ELF-1 (cell line): ENCODE data around the gene TRAF2.
"Not testable (repeated sequence)": the region's sequence is repeated elsewhere in the genome, so short reads cannot be mapped to it uniquely, and the experiment has no call there.

Experiments used
- DNase-seq: peaks from one replicate; pipeline ENCODE4 v3.0.0-alpha.2; 2016; ENCODE audit warnings: low read depth, low spot score

Gene TRAF2

DNA sequence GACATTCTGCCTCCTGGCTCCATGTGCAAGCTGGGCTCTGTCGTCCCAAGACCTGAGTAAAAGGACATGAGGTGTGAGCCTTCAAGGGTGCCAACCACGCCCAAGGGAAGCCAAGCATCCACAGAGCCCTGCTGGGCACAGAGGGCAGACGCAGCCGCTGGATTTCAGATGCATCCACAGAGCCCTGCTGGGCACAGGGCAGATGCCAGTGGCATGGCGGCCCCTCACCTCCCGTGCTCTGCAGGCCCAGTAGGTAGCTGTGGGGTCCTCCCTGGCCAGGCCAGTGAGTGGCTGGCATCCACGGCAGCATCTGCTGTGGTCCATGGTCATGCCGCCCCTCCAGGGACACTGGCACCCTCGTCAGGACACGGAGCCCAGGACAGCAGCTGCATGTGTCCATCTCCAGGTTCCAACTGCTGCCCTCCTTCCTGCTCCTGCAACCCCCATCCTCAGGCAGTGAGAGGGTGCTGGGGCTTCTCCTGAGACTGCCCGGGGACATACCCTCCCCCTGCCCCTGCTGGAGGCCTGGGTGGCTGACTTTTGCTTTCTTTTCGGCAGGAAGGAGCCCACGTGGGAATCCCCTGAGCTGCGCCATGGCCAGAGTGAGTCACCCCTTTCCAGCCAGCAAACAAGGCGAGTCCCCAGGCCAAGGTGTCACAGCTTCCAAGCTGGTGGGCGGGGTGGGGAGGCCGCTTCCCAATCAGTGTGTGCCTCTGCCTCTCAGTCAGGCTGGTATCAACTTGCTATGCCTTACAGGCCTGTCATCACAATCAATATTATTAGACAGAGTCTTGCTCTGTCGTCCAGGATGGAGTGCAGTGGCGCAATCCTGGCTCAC is 4.0 kb upstream of the TRAF2 start:
- peak; percentile 75 for DNase-seq

DNA sequence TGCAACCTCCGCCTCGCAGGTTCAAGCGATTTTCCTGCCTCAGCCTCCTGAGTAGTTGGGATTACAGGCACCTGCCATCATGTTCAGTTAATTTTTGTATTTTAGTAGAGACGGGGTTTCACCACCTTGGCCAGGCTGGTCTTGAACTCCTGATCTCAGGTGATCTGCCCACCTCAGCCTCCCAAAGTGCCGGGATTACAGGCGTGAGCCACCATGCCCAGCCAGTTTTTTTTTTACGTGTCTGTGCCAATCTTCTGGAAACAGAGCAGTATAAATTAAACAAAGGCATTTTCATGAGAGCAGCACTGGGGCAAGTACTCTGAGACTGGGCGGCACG is 3.4 kb upstream of the TRAF2 start:
- not testable (repeated sequence) for DNase-seq

DNA sequence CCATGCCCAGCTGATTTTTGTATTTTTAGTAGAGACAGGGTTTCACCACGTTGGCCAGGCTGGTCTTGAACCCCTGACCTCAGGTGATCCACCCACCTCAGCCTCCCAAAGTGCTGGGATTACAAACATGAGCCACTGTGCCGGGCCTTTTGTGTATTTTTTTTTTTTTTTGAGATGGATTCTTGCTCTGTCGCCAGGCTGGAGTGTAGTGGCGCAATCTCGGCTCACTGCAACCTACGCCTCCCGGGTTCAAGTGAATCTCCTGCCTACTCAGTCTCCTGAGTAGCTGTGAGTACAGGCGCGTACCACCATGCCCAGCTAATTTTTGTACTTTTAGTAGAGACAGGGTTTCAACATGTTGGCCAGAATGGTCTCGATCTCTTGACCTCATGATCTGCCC is 2.6 kb upstream of the TRAF2 start:
- DNase-seq, result not testable (repeated sequence)

DNA sequence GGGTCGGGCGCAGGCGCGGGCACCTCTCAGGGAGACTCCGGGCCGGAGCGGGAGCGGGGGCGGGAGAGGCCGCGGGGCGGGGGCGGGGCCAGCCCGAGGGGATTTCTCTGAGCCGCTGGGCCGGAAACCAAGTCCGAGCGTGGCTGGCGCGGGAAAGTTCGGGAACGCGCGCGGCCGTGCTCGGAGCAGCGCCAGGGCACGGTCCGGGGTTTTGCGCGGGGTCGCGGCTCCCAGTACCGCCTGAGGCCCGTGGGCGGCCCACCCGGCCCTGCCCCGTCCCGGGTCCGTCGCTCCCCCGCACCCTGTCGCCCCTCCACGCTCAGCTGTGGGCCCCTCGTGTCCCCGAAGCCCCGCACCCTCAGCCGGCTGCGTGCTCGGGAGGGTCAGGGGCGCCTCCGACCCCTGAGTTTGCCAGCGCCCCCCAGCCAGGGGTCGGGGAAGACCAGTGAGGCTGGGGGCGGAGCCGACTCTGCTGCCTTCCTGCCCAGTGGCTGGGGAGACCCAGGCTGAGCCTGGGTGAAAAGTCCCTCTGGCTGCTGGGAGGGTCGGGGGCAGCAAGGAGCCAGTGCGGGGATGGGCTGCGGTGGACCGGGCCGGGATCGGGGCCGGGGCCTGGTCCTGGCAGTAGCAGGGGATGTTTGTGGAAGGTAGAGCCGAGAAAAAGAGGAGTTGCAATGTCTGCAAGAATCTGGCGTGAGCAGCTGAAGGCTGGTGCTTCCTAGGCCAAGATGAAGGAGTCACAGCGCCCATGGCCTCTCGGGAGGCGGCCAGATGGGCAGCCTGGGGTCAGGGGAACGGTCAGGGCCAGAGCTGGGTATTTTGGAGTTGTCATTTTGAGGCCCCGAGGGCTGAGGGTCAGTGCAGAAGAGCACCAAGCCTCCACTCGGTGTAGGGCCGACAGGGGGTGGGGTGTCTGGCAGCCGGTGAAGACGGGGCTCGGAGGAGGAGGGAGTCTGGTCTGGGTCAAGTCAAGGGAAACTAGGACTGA is 588 bp downstream of the TRAF2 start:
- DNase-seq, result peak; percentile 54

DNA sequence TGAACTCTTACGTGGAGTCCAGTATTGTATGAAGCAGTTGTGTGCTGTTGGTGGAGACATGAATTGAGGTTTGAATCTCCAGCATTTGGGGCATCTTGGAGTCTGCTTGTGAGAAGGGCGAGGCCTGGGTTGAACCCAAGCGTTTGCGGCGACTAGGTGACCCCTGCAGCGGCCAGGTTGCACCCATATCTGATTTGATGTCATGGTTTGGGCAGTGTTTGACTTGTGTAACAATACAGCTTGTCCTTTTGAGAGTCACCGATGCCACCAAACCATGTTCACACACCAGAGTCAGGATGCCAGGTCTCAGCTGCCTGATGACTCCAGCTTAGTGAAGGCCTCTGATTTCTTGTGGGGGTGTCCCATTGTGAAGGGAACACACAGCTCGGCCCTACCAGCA is 2.1 kb downstream of the TRAF2 start:
- DNase-seq, result no peak

DNA sequence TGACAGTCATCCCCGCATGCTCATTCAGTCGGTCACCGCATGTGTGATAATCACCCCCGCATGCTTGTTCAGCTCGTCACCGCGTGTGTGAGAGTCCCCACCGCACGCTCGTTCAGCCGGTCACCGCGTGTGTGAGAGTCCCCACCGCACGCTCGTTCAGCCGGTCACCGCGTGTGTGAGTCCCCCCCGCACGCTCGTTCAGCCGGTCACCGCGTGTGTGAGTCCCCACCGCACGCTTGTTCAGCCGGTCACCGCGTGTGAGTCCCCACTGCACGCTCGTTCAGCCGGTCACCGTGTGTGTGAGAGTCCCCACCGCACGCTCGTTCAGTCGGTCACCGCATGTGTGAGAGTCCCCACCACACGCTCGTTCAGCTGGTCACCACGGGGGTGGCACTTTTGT is 3.5 kb downstream of the TRAF2 start:
- DNase-seq, result no peak

DNA sequence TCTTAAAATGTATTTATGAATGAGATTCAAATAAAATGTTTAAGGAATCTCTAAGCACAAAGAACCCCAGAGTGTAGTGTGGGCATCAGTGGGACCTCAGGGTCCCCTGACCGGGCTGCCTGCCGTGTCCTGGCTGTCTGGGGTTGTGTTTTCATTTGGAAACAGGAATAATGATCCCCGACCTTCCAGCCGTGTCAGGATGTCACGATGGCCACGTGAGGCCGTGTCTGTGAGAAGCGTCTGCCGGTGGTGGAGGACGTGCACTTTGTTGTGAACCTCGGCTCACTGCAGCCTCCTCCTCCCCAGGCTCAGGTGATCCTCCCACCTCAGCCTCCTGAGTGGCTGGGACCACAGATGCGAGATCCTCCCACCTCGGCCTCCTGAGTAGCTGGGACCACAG is 4.3 kb downstream of the TRAF2 start:
- no peak for DNase-seq

DNA sequence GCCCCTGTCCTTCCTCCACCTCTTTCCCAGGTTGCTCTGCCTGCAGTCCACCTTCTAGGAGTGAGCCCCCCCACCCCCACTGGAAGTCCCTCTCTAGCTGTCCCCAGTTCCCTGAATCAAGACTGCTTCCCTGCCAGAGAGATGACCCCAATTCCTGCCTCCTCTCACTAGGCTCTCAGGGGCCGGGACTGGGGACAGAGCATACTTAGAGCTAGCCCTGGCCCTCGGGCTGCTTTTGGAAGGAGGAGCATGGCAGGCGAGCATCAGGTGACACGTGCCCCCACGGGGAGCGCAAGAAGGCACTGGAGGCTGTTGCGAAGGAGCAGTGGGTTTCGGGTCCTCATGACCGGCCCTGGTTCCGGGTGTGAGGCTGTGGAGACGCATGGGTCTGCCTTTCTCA is 9.7 kb downstream of the TRAF2 start:
- peak; percentile 18 for DNase-seq

DNA sequence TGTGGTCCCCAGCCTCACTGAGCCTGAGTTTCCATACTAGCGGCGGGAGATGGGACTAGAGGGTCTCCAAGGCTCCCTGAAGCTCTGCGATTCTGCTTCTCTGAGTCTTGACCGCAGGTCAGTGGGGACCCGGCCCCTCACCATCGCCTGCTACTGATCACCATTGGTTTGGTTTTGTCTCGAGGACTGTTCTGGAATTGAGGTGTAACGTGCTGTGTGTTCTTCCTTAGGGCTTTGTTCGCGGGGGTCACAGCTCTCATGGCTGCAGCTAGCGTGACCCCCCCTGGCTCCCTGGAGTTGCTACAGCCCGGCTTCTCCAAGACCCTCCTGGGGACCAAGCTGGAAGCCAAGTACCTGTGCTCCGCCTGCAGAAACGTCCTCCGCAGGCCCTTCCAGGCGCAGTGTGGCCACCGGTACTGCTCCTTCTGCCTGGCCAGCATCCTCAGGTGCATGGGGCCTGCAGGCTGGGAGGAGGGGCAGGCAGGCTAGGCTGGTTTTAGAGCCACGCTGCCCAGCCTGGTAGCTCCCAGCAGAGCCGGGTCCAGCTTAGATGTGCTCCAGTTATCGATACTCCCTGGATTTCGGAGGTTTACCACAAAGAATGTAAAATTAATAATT is 12.3 kb downstream of the TRAF2 start:
- DNase-seq, result no peak

DNA sequence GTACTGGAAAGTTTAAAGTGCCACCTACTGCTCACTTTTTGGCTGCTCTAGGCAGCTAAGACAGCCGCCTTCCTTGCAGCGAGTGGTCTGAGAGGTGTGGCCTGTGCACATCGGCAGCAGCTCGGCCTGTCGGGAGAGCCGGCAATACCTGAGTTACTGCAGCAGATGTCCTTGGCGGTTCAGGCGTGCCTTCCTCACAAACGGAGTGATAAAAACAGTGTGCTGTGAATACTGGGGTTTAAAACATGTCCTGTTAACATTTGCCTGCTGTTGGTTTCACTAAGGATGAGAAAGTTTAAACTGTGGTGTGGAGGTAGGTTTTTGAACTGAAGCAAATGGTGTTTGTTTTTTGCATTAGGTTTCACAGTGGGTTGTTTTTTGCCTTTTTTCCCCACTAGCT is 12.9 kb downstream of the TRAF2 start:
- DNase-seq, result no peak

DNA sequence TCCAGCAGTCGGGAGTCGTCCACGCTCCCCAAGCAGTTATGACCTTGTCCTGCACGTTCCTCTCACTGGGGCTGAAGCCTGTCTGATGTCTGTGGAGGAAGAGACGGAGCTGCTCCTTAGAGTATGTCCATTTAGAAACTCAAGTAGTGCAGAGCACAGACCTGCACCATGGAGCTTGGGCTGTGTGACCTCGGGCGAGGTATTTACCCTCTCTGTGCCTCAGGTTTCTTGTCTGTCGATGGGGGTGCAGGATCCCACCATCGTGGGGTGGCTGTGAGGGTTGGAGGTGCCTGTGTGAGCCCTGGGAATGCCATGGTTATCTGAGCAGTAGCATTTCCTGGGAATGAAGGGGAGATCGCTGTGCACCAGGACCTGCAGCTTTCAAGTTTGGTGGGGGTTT is 14.2 kb downstream of the TRAF2 start:
- no peak for DNase-seq

DNA sequence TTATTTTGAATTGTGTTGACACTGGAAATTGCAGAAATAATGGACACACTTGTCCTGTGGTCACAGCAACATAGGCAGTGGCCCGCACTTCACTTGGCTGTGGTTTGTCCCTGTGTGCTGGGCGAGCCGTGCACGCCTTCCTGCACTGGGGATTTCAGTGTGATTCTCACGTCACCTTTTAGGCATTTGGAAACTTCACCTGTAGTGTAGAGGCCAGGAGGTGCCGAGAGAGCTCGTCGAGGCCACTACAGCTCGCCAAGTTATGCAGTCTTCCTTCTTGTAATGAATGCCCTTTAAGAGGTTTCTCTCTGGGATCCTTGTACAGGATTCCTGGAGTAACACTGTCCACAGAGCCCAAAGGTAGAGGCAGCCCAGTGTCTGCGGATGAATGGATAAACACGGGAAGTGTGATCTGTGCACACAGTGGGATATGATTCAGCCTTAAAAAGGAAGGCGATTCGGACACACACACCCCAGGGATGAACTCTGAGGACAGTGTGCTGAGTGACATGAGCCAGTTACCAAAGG is 14.7 kb downstream of the TRAF2 start:
- no peak for DNase-seq

DNA sequence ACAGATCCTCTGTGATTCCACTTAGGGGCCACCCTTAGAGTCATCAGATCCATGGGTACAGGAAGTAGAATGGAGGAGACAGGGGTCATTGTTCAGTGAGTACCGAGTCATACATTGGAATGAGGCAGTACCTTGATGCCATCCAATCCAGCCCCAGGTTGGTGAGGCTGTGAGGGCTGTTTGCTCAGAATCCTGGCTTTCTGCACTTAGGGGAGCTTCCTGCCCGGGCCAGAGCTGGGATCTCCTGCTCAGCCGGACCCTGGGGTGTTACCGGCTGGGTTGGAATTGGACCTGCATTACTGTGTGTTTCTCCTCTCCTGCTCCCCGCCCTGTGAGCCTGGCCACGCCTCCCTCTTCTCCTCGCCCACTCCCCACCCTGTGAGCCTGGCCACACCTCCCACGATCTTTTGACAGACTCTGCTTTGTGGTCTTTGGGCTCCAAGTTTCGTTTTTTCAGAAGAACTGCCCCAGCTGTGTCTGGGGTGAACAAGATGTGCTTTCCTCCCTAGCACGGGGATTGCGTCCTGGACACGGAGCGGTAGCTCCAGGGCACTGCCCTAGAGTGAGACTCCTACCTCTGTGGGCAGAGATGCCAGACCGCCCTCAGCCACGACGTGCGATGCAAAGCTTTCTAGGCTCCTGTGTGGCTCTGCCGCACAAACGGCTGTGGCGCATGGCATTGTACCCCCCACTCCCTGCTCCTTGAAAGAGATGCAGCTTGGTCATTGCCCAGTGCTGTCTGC is 15.4 kb downstream of the TRAF2 start:
- DNase-seq, result no peak

DNA sequence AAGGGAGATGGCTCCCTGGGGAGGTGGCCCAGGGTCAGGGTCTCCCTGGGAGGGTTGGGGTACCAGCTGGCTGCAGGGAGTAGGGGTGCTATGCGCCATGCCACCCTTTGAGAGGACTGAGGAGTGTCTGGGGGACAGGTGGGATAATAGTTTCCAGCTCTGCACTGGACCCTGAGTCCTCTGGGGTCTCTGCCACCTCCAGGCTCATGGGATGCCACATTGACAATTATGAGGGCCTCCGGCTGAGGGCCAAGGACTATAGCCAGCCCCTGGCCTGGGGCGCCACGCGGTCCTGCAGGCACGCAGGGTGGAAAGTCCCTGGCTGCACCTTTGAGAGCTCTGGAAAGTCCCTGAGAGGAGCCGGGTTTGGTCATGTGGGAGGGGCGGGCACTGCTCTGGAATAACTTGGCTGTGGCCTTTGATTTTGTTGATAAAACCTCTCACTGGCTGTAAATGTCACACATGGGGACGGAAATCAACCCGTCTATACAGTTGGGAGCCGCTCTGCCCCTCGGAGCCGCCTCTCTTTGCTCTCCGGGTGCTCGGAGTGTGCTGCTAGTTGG is 16.0 kb downstream of the TRAF2 start:
- no peak for DNase-seq

DNA sequence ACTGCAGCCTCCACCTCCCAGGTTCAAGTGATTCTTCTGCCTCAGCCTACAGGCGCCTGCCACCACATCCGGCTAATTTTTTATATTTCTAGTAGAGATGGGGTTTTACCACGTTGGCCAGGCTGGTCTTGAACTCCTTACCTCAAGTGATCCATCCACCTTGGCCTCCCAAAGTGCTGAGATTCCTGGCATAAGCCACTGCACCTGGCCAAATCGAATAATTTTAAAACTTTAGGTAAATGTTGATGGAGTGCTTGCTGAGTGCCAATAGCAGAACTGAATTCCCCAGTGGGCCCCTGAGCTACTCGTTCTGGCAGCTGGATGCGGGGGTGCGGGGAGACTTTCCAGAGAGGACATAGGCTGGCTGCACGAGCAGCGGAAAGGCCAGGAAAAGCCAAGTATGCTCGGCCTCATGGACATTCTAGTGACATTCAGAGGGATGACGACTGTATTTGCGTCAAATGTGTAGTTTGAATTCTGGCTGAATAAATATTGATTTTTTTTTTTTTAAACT is 16.8 kb downstream of the TRAF2 start:
- DNase-seq, result no peak

DNA sequence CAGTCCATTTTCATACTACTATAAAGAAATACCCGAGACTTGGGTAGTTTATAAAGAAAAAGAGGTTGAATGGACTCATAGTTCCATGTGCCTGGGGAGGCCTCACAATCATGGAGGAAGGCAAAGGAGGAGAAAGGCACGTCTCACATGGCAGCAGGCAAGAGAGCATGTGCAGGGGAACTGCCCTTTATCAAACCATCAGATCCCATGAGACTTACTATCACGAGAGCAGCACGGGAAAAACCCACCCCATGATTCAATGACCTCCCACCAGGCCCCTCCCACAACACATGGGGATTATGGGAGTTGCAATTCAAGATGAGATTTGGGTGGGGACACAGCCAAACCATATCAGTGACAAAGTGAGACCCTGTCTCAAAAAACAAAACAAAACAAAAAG is 19.9 kb downstream of the TRAF2 start:
- no peak for DNase-seq

DNA sequence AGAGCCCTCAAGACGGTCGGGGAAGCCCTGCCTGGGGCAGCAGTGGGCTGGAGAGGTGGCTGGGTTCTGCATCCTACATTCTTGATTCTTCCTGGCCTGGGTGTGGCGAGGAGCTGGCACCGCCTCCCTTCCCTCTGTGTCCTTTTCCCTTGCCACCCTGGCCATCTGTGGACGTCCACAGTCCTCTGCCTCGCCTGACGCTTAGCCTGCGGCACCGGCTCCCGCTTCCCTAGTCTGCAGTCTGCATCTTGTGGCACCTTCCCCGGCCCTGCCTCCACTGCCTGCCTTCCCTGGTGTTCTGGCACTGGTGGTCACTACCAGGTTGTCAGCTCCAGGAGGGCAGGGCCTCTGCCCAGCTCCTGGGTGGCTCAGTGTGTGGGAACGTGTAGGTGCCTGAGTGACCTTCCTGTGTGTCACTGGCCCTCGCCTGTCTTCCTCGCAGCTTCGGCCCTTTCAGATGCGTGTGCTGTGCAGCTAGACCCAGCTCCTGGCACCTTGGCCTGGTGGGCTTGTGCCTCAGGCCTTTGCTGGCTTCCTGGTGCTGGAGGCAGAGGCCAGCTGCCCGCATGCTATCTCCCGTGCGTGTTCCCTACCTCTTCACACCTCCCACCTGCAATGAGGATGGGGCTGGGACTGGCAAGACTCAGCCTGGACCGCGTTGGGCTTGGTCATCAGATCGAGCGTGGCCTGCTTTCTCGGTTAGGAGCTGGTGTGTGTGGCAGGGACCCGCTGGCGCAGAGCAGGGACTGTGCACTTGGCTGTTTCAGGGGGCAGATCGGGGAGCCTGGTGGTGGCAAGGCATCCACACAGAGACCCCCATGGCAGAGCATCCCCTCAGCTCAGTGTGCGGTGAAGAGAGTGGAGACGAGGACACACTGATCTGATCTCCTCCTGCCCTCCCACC is 20.9 kb downstream of the TRAF2 start:
- no peak for DNase-seq

DNA sequence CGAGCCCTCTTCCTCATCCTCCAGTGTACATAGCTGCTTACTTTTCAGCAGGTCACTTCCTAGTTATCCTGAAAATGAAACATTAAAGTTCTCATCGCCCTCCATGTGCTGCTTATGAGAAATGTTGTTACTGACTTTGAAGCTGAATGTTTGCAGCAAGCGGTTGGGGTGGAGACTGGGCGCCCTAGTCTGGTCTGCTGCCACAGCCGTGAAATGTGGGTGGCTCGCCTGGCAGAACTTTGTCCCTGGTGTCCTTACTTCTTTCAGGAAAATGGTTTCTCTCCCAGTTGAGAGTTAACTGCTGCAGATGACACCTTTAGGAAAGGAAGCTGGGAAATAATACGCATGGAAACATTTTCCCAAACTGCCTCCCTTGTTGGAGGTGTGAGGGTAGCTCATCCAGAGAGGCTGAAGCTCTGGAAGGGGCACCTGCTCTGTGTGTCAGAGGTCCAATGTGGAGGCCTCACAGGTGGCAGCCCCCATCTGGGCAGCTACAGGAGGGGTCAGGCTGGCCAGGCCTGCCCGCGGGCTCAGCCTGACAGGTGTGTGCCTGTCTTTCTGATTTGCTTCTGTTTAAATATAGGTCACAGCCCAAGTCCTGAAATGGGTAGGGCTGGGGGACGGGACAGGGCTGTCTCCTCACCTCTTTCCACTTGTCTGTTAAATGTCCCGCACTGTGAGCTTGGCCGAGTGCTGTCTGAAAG is 24.0 kb downstream of the TRAF2 start:
- no peak for DNase-seq

DNA sequence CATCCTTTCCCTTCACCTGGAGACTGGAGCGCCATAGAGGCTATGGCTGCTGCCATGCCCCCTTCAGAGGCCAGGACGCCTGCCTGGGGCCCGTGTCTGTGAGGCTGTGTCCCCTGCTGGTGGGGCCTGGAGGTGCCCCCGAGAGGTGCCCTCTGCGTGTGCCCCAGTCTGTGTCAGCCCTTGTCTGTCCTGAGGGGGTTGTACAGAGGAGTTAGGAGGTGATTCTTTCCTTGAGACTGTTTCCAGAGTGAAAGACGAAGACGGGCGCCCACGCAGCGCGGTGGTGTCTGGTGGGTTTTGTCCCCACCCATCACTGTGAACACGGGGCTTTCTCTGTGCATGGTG is 24.6 kb downstream of the TRAF2 start:
- DNase-seq, result no peak
